ENCODE results near the gene MEGF8. TPM values are rescaled to one million over a fixed set of nuclear protein-coding genes. Genes with fewer than 3 reads are reported as not detected.
A peak's percentile ranks its signal among the peaks of the same experiment; 100 is the strongest.

The MEGF8 gene
- total and polyA plus RNA-seq, 2 of the 13 experiments (the other 11 are each of a cell fraction or from before 2014, with no cell fraction given): 4.0 to 8.8 TPM

- TF ChIP-seq KDM2A (CRISPR knock-in tag; IDR thresholded peaks at IDR 0.05; ENCODE audit: borderline replicate concordance, low read depth): peak; percentile 72
- TF ChIP-seq CBFB (CRISPR knock-in tag; IDR thresholded peaks at IDR 0.05): peak; percentile 48; the same call in 1 of the 2 replicates
- no peak for TF ChIP-seq DNMT3B (CRISPR knock-in tag; conservative IDR thresholded peaks at IDR 0.05)
- TF ChIP-seq ZKSCAN1 (IDR thresholded peaks at IDR 0.05; ENCODE audit: low read length): no peak
- TF ChIP-seq, protein P1, sequence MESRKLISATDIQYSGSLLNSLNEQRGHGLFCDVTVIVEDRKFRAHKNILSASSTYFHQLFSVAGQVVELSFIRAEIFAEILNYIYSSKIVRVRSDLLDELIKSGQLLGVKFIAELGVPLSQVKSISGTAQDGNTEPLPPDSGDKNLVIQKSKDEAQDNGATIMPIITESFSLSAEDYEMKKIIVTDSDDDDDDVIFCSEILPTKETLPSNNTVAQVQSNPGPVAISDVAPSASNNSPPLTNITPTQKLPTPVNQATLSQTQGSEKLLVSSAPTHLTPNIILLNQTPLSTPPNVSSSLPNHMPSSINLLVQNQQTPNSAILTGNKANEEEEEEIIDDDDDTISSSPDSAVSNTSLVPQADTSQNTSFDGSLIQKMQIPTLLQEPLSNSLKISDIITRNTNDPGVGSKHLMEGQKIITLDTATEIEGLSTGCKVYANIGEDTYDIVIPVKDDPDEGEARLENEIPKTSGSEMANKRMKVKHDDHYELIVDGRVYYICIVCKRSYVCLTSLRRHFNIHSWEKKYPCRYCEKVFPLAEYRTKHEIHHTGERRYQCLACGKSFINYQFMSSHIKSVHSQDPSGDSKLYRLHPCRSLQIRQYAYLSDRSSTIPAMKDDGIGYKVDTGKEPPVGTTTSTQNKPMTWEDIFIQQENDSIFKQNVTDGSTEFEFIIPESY (CRISPR knock-in tag; IDR thresholded peaks at IDR 0.05): no peak
- peak; percentile 54; the same call in 1 of the 2 replicates for TF ChIP-seq POGZ (CRISPR knock-in tag; IDR thresholded peaks at IDR 0.05)
- TF ChIP-seq, protein P2, sequence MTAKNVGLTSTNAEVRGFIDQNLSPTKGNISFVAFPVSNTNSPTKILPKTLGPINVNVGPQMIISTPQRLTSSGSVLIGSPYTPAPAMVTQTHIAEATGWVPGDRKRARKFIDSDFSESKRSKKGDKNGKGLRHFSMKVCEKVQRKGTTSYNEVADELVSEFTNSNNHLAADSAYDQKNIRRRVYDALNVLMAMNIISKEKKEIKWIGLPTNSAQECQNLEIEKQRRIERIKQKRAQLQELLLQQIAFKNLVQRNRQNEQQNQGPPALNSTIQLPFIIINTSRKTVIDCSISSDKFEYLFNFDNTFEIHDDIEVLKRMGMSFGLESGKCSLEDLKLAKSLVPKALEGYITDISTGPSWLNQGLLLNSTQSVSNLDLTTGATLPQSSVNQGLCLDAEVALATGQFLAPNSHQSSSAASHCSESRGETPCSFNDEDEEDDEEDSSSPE (CRISPR knock-in tag; IDR thresholded peaks at IDR 0.05): peak; percentile 94
- no peak for TF ChIP-seq SP140L (CRISPR knock-in tag; IDR thresholded peaks at IDR 0.05; ENCODE audit: borderline replicate concordance)
- TF ChIP-seq MBD4 (IDR thresholded peaks at IDR 0.05; ENCODE audit: borderline replicate concordance, low read length): no peak
- no peak for TF ChIP-seq ZNF737 (CRISPR knock-in tag; IDR thresholded peaks at IDR 0.05; ENCODE audit: borderline replicate concordance)
- no peak; the same call in 1 of the 2 replicates for TF ChIP-seq DNMT1 (CRISPR knock-in tag; IDR thresholded peaks at IDR 0.05)
- TF ChIP-seq, protein P3, sequence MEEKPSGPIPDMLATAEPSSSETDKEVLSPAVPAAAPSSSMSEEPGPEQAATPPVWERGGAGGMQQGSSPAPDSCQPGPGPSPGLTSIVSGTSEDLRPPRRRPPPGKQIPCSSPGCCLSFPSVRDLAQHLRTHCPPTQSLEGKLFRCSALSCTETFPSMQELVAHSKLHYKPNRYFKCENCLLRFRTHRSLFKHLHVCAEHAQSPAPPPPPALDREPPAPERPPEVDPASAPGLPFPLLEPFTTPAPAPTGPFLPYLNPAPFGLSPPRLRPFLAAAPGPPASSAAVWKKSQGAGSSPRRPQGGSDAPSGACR (CRISPR knock-in tag; IDR thresholded peaks at IDR 0.05): no peak
- no peak for TF ChIP-seq ZNF75D (CRISPR knock-in tag; IDR thresholded peaks at IDR 0.05; ENCODE audit: borderline replicate concordance)
- TF ChIP-seq, protein P4, sequence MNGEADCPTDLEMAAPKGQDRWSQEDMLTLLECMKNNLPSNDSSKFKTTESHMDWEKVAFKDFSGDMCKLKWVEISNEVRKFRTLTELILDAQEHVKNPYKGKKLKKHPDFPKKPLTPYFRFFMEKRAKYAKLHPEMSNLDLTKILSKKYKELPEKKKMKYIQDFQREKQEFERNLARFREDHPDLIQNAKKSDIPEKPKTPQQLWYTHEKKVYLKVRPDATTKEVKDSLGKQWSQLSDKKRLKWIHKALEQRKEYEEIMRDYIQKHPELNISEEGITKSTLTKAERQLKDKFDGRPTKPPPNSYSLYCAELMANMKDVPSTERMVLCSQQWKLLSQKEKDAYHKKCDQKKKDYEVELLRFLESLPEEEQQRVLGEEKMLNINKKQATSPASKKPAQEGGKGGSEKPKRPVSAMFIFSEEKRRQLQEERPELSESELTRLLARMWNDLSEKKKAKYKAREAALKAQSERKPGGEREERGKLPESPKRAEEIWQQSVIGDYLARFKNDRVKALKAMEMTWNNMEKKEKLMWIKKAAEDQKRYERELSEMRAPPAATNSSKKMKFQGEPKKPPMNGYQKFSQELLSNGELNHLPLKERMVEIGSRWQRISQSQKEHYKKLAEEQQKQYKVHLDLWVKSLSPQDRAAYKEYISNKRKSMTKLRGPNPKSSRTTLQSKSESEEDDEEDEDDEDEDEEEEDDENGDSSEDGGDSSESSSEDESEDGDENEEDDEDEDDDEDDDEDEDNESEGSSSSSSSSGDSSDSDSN (CRISPR knock-in tag; IDR thresholded peaks at IDR 0.05): no peak; the same call in 1 of the 2 replicates
- no peak for TF ChIP-seq ZNF773 (CRISPR knock-in tag; IDR thresholded peaks at IDR 0.05; ENCODE audit: borderline replicate concordance)
- no peak for TF ChIP-seq GTF3A (CRISPR knock-in tag; conservative IDR thresholded peaks at IDR 0.05)
- peak; percentile 41; the same call in 1 of the 2 replicates for TF ChIP-seq ZNF574 (CRISPR knock-in tag; IDR thresholded peaks at IDR 0.05)
- TF ChIP-seq, protein P5, sequence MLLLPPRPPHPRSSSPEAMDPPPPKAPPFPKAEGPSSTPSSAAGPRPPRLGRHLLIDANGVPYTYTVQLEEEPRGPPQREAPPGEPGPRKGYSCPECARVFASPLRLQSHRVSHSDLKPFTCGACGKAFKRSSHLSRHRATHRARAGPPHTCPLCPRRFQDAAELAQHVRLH (CRISPR knock-in tag; IDR thresholded peaks at IDR 0.05; ENCODE audit: borderline replicate concordance, low read depth): no peak
- TF ChIP-seq NCOR1 (IDR thresholded peaks at IDR 0.05; ENCODE audit: borderline replicate concordance, low read length): no peak
Measured at GRCh38 chr19:42279902-42280814, 45.3 kb upstream of the MEGF8 start (continued).
